K562 (cell line): ENCODE measurements around the gene DSC2. TPM values are rescaled to one million over a fixed set of nuclear protein-coding genes. Genes with fewer than 3 reads are reported as not detected.
"Not testable (repeated sequence)": the region's sequence is repeated elsewhere in the genome, so short reads cannot be mapped to it uniquely, and the experiment has no call there.

Source experiments
- ATAC-seq: fragments of 200-7000 bp; cut with Tn5 transposase; 3 replicates; pipeline ENCODE4 v1.9.1; 2020; ENCODE audit warnings: moderate library complexity
- BruUV-seq: library from RNA; stranded (reverse); fragments of 400-500 nt; replicated peaks from 2 replicates; lab custom pipeline; 2021; lab: Mats Ljungman, UMichigan
- CTCF ChIA-PET: fragments of 300-600 bp; formaldehyde crosslinking; extraction: SDS; loops from one replicate; lab custom pipeline; 2021; ENCODE audit warnings: low intra/inter-chr PET ratio; lab: Yijun Ruan, JAX
- POLR2A ChIA-PET: fragments of 300-600, 350-650 bp; sonication (Branson Sonifier 250); formaldehyde crosslinking; extraction: SDS; loops from one replicate; lab custom pipeline; 2021; ENCODE audit warnings: antibody characterized with exemption, inconsistent platforms; lab: Yijun Ruan, JAX
- DNase-seq, 4 experiments: peaks; one replicate each; pipeline versions ENCODE4 v3.0.0 to v3.0.0-alpha.2; 2011 to 2018; ENCODE audit warnings: low spot score in 3 of 4, mixed read lengths in 3 of 4; ENCODE audit errors: extremely low read depth in 1 of 4
- FAIRE-seq: peaks from 2 replicates; lab custom pipeline; 2011; peaks lifted over from hg19 to GRCh38; lab: Jason Lieb, UNC
- H2AFZ ChIP-seq: 2 replicates; pipeline ENCODE4 v1.6.0; 2011; ENCODE audit warnings: low read depth, low read length, control low read depth, inconsistent platforms
- H3K27ac ChIP-seq: fragments of 200-600 bp; 3 replicates; pipeline ENCODE4 v1.8.0; 2011; ENCODE audit warnings: low read depth, mild to moderate bottlenecking, control low read depth, inconsistent platforms, low read length, moderate library complexity, mixed read lengths; ENCODE audit errors: extremely low read depth
- H3K27me3 ChIP-seq, 2 experiments: fragments of 300-600 bp in 1 of 2; 2 replicates in 1 of 2; 3 replicates in 1 of 2; pipeline versions ENCODE4 v1.6.0 to v1.8.0; 2011; ENCODE audit warnings: inconsistent platforms in 2 of 2, low read length in 2 of 2, mild to moderate bottlenecking in 1 of 2, mixed read lengths in 1 of 2, moderate library complexity in 1 of 2; ENCODE audit not compliant: control insufficient read depth in 2 of 2, insufficient read depth in 2 of 2
- H3K36me3 ChIP-seq: fragments of 300-600 bp; 3 replicates; pipeline ENCODE4 v1.8.0; 2011; ENCODE audit warnings: mild to moderate bottlenecking, low read length, inconsistent platforms; ENCODE audit not compliant: control insufficient read depth, insufficient read depth
- H3K4me1 ChIP-seq, 2 experiments: fragments of 200-600 bp in 1 of 2; replicated peaks in 1 of 2; 2 replicates in 1 of 2; 3 replicates in 1 of 2; pipeline versions ENCODE4 v1.5.1 to v1.8.0; 2011; ENCODE audit warnings: inconsistent platforms in 2 of 2, low read length in 2 of 2, mild to moderate bottlenecking in 1 of 2, mixed read lengths in 1 of 2, moderate library complexity in 1 of 2; ENCODE audit not compliant: control insufficient read depth in 2 of 2, insufficient read depth in 2 of 2
- H3K4me2 ChIP-seq: 2 replicates; pipeline ENCODE4 v1.6.1; 2011; ENCODE audit warnings: low read length, control low read depth, inconsistent platforms, mixed read lengths; ENCODE audit not compliant: insufficient read depth
- H3K4me3 ChIP-seq: fragments of 200-600 bp; sonication (generic), shearing (Covaris generic); 2 replicates; pipeline ENCODE4 v1.5.1; 2016; ENCODE audit warnings: control low read depth, inconsistent platforms
- H3K79me2 ChIP-seq: fragments of 200-600 bp; 3 replicates; pipeline ENCODE4 v1.8.0; 2011; ENCODE audit warnings: low read length, inconsistent platforms; ENCODE audit not compliant: control insufficient read depth, insufficient read depth
- H3K9ac ChIP-seq, 2 experiments: 2 replicates each; pipeline versions ENCODE4 v1.6.0 to v1.6.1; 2011; ENCODE audit warnings: low read depth in 2 of 2, low read length in 2 of 2, control low read depth in 1 of 2, inconsistent platforms in 1 of 2, mild to moderate bottlenecking in 1 of 2, mixed read lengths in 1 of 2; ENCODE audit not compliant: insufficient read depth in 1 of 2
- H3K9me1 ChIP-seq: one replicate; pipeline ENCODE4 v1.6.0; 2011; ENCODE audit warnings: inconsistent platforms, mild to moderate bottlenecking, low read length, moderate library complexity; ENCODE audit not compliant: control insufficient read depth, insufficient read depth
- H3K9me3 ChIP-seq: replicated peaks from 2 replicates; pipeline ENCODE4 v1.5.1; 2011; ENCODE audit warnings: low read depth, low read length, inconsistent platforms; ENCODE audit not compliant: control insufficient read depth, insufficient read depth
- H4K20me1 ChIP-seq: replicated peaks from 2 replicates; pipeline ENCODE4 v1.6.1; 2011; ENCODE audit warnings: low read length, inconsistent platforms, mixed read lengths; ENCODE audit not compliant: control insufficient read depth, insufficient read depth
- ARNT ChIP-seq, 2 experiments: fragments of 450-650 bp; IDR thresholded peaks; 2 replicates each; pipeline ENCODE4 v1.6.1; 2016; ENCODE audit warnings: mild to moderate bottlenecking in 1 of 2
- BRD4 ChIP-seq: fragments of 200-600 bp; sonication (generic); IDR thresholded peaks from 2 replicates; pipeline ENCODE4 v1.6.1; 2017; ENCODE audit warnings: inconsistent platforms
- FOXM1 ChIP-seq, 2 experiments: fragments of 450-650 bp in 1 of 2; sonication (generic) in 1 of 2; formaldehyde crosslinking in 1 of 2; IDR thresholded peaks; 2 replicates each; pipeline versions ENCODE4 v1.6.1 to v1.9.0; 2017 to 2022; ENCODE audit warnings: low read depth in 2 of 2, mild to moderate bottlenecking in 2 of 2, missing genetic modification reagents in 1 of 2, moderate library complexity in 1 of 2
- GMEB1 ChIP-seq: fragments of 250-450 bp; sonication (Bioruptor Pico); IDR thresholded peaks from 2 replicates; pipeline ENCODE4 v1.4.0; 2020; ENCODE audit warnings: mild to moderate bottlenecking
- MED1 ChIP-seq: sonication (generic); formaldehyde crosslinking; IDR thresholded peaks from 2 replicates; pipeline ENCODE4 v1.8.1; 2023; ENCODE audit warnings: missing genetic modification reagents, borderline replicate concordance
- MLLT1 ChIP-seq, 2 experiments: fragments of 450-650 bp; IDR thresholded peaks; 2 replicates each; pipeline ENCODE4 v1.6.1; 2016
- MTF1 ChIP-seq: fragments of 250-450 bp; sonication (Bioruptor Pico); IDR thresholded peaks from 2 replicates; pipeline ENCODE4 v1.9.0; 2021; ENCODE audit warnings: moderate library complexity, mild to moderate bottlenecking, inconsistent platforms, borderline replicate concordance
- POLR2AphosphoS2 ChIP-seq: IDR thresholded peaks from 2 replicates; pipeline ENCODE4 v1.6.1; 2012; ENCODE audit warnings: low read length, improper control_type of control experiment
- POLR2B ChIP-seq: fragments of 450-650 bp; IDR thresholded peaks from 2 replicates; pipeline ENCODE4 v1.6.1; 2018; ENCODE audit warnings: low read depth; ENCODE audit not compliant: partially characterized antibody
- SMAD3 ChIP-seq: fragments of 450-650 bp; formaldehyde crosslinking; conservative IDR thresholded peaks from 2 replicates; pipeline ENCODE4 v1.4.0; 2020; ENCODE audit warnings: mild to moderate bottlenecking
- ZNF384 ChIP-seq: IDR thresholded peaks from 2 replicates; pipeline ENCODE4 v1.6.1; 2012; ENCODE audit warnings: low read depth, low read length, improper control_type of control experiment
- ZNF551 ChIP-seq: fragments of 250-450 bp; sonication (Bioruptor Pico); IDR thresholded peaks from 2 replicates; pipeline ENCODE4 v1.5.0; 2021; ENCODE audit warnings: mild to moderate bottlenecking, moderate library complexity
- ZNF584 ChIP-seq: fragments of 200-800 bp; sonication (Bioruptor generic); IDR thresholded peaks from 2 replicates; pipeline ENCODE4 v1.6.1; 2016; ENCODE audit warnings: low read depth, mild to moderate bottlenecking, missing genetic modification characterization, missing compliant biosample characterization
- WGBS: fragments of 100-300 bp; shearing (Covaris generic); methylation state at CpG from one replicate; pipeline ENCODE4 v1.1.6; 2016; ENCODE audit warnings: low coverage, mixed read lengths; ENCODE audit not compliant: insufficient coverage; ENCODE audit errors: missing lambda C conversion rate; 5-methylcytosine and 5-hydroxymethylcytosine counted together
- in situ Hi-C: fragments of 300-500 bp; cut with MboI; formaldehyde crosslinking; loops from 4 replicates; pipeline ENCODE4 v1.15.0; 2018; ENCODE audit warnings: inconsistent platforms, mixed read lengths
- intact Hi-C: fragments of 100-400 bp; cut with micrococcal nuclease; formaldehyde crosslinking; loops from 2 replicates; pipeline ENCODE4 v1.14.2; 2022
- polyA plus RNA-seq, 8 experiments: library from polyadenylated mRNA; depleted of rRNA in 4 of 8; stranded (reverse) in 5 of 8; unstranded in 3 of 8; fragments of >200 nt; fragmentation: Nextera tagmentation in 2 of 8; fragmentation: Illumina TruSeq in 1 of 8; extraction: Ambion mirVana in 2 of 8; extraction: Trizol in 1 of 8; gene quantifications; 2 replicates each; pipeline versions ENCODE4 v1.2.1 to v1.2.3, GENCODE V29; 2011 to 2014; ENCODE audit warnings: inconsistent platforms in 1 of 8, missing spikeins in 1 of 8
- total RNA-seq, 7 experiments: library from RNA; depleted of rRNA in 6 of 7; stranded (reverse); fragments of >200 nt in 6 of 7; fragmentation: Illumina TruSeq in 2 of 7; extraction: Trizol in 2 of 7; gene quantifications; 2 replicates each; pipeline versions ENCODE4 v1.2.1 to v1.2.3, GENCODE V29; 2011 to 2021; ENCODE audit warnings: low replicate concordance in 1 of 7

The DSC2 gene
- total and polyA plus RNA-seq, 9 of the 15 experiments (the other 6 are each of a cell fraction or from before 2014, with no cell fraction given), result 3.8 to 15.3 (median 6.4) TPM

GRCh38 chr18:31039426-31039825, 62.8 kb downstream of the DSC2 start (continued):
- TF ChIP-seq GMEB1 (CRISPR knock-in tag), result no peak
- TF ChIP-seq MTF1 (CRISPR knock-in tag), result no peak
- TF ChIP-seq MLLT1 (IDR thresholded peaks at IDR 0.05), result no peak
- no peak for TF ChIP-seq POLR2AphosphoS2
- TF ChIP-seq ARNT (IDR thresholded peaks at IDR 0.05), result no peak
- TF ChIP-seq BRD4, result no peak
- TF ChIP-seq MED1 (CRISPR knock-in tag), result no peak
- TF ChIP-seq ZNF551, result no peak
- no peak for TF ChIP-seq SMAD3 (CRISPR knock-in tag)
- TF ChIP-seq FOXM1 (IDR thresholded peaks at IDR 0.05; ENCODE audit: low read depth), result no peak
- TF ChIP-seq FOXM1 (CRISPR knock-in tag; IDR thresholded peaks at IDR 0.05; ENCODE audit: low read depth), result no peak
- TF ChIP-seq POLR2B, result no peak
- no peak for TF ChIP-seq ZNF384
- no peak for TF ChIP-seq ZNF584 (CRISPR knock-in tag)

- DNase-seq, H3K79me2 ChIP-seq, BruUV-seq, H3K4me2 ChIP-seq, H3K9me1 ChIP-seq, CTCF ChIA-PET, in situ Hi-C loops, POLR2A ChIA-PET, ATAC-seq, H3K4me3 ChIP-seq, intact Hi-C loops, H3K27ac ChIP-seq, H2AFZ ChIP-seq, H3K9ac ChIP-seq, FAIRE-seq, H3K9me3 ChIP-seq, H3K36me3 ChIP-seq, H4K20me1 ChIP-seq: not testable (repeated sequence)
- Histone ChIP-seq H3K27me3 (peaks cover 0 to 14% of the 10 kb centered on the region in 2 experiments; a peak in 2 of 5 replicates), H3K4me1 (peaks cover 0 to 14% of the 10 kb centered on the region in 2 experiments; a peak in 1 of 5 replicates)
- 16% methylated on average over 5 of the region's 5 CpGs for WGBS
Observed at GRCh38 chr18:31037686-31038085, 64.5 kb downstream of the DSC2 start.
